ENCODE measurements around the gene MCCC1.

MCCC1 gene

GRCh38 chr3:183074881-183075280 lies 24.4 kb downstream of the MCCC1 start:
- H3K4me2 ChIP-seq (ENCODE audit: low read depth, low read length, poor library complexity, severe bottlenecking) = no peak overlapping the region
- H3K79me2 ChIP-seq (ENCODE audit: insufficient read depth, low read length) = 0 out of 2 replicates have a peak, but pooled peaks cover 5% of the 10 kb centered on the region
- H3K36me3 ChIP-seq (ENCODE audit: low read length) = peaks cover 45% of the 10 kb centered on the region
- H3K9me3 ChIP-seq (ENCODE audit: insufficient read depth, low read length) = no peaks in the 10 kb centered on the region
- H3K27me3 ChIP-seq (ENCODE audit: low read length) = no peaks in the 10 kb centered on the region
- H3K4me3 ChIP-seq (ENCODE audit: insufficient read depth, low read length, poor library complexity, severe bottlenecking) = no peak overlapping the region
- no peak overlapping the region for H3K9ac ChIP-seq (ENCODE audit: low read length)
- no peak for TF ChIP-seq CTCF (IDR thresholded peaks at IDR 0.05; ENCODE audit: insufficient read depth, low read length, poor library complexity, severe bottlenecking)
- no peak for TF ChIP-seq EZH2phosphoT487 (conservative IDR thresholded peaks at IDR 0.05; ENCODE audit: low read length)
- H2AFZ ChIP-seq (ENCODE audit: low read depth, low read length, severe bottlenecking) = no peak overlapping the region
- H3K27ac ChIP-seq (ENCODE audit: low read depth, low read length) = no peak overlapping the region
- H3F3A ChIP-seq (ENCODE audit: insufficient read depth) = no peaks in the 10 kb centered on the region
- no peaks in the 10 kb centered on the region for H3K9me2 ChIP-seq (replicated peaks; ENCODE audit: insufficient read depth, low read length)
- H4K20me1 ChIP-seq (ENCODE audit: low read depth, low read length) = no peaks in the 10 kb centered on the region

DNA sequence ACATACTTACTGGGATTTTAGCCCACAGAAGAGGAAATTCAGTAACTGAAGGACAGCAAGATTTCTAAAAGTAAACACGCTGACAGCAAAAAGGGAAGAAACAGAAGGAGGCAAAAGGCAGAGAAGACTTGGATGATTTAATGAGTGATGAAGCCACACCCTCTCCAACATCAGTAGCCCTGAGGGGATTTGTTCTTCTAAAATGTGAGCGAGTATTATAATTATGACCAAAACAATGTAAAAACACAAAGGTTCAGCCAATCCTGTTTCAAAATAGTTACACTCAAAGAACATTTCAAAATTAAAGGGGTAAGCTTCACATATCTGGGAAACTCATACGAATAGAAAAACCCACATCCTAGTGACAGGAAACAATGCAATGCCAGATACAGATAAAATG lies 25.0 kb downstream of the MCCC1 start:
- no peak overlapping the region for H3K27ac ChIP-seq (ENCODE audit: low read depth, low read length)
- H4K20me1 ChIP-seq (ENCODE audit: low read depth, low read length) = no peaks in the 10 kb centered on the region
- peaks cover 46% of the 10 kb centered on the region for H3K36me3 ChIP-seq (ENCODE audit: low read length)
- H3K79me2 ChIP-seq (ENCODE audit: insufficient read depth, low read length) = 0 out of 2 replicates have a peak, but pooled peaks cover 5% of the 10 kb centered on the region
- no peak overlapping the region for H3K4me2 ChIP-seq (ENCODE audit: low read depth, low read length, poor library complexity, severe bottlenecking)
- TF ChIP-seq CTCF (IDR thresholded peaks at IDR 0.05; ENCODE audit: insufficient read depth, low read length, poor library complexity, severe bottlenecking) (no peak), EZH2phosphoT487 (conservative IDR thresholded peaks at IDR 0.05; ENCODE audit: low read length) (no peak)
- H2AFZ ChIP-seq (ENCODE audit: low read depth, low read length, severe bottlenecking) = no peak overlapping the region
- H3F3A ChIP-seq (ENCODE audit: insufficient read depth) = no peaks in the 10 kb centered on the region; the same call in 1 of the 2 replicates
- no peak overlapping the region for H3K9ac ChIP-seq (ENCODE audit: low read length)
- no peaks in the 10 kb centered on the region for H3K9me3 ChIP-seq (ENCODE audit: insufficient read depth, low read length)
- no peak overlapping the region for H3K4me3 ChIP-seq (ENCODE audit: insufficient read depth, low read length, poor library complexity, severe bottlenecking)
- no peaks in the 10 kb centered on the region for H3K9me2 ChIP-seq (replicated peaks; ENCODE audit: insufficient read depth, low read length)
- H3K27me3 ChIP-seq (ENCODE audit: low read length) = no peaks in the 10 kb centered on the region

- H3K9ac ChIP-seq (ENCODE audit: low read length) = no peak overlapping the region
- no peaks in the 10 kb centered on the region for H3K27me3 ChIP-seq (ENCODE audit: low read length)
- no peaks in the 10 kb centered on the region; the same call in 1 of the 2 replicates for H3F3A ChIP-seq (ENCODE audit: insufficient read depth)
- no peaks in the 10 kb centered on the region for H4K20me1 ChIP-seq (ENCODE audit: low read depth, low read length)
- H3K9me3 ChIP-seq (ENCODE audit: insufficient read depth, low read length) = no peaks in the 10 kb centered on the region
- H3K9me2 ChIP-seq (replicated peaks; ENCODE audit: insufficient read depth, low read length) = no peaks in the 10 kb centered on the region
- H3K4me2 ChIP-seq (ENCODE audit: low read depth, low read length, poor library complexity, severe bottlenecking) = no peak overlapping the region
- TF ChIP-seq CTCF (IDR thresholded peaks at IDR 0.05; ENCODE audit: insufficient read depth, low read length, poor library complexity, severe bottlenecking) (no peak), EZH2phosphoT487 (conservative IDR thresholded peaks at IDR 0.05; ENCODE audit: low read length) (no peak)
- 0 out of 2 replicates have a peak, but pooled peaks cover 5% of the 10 kb centered on the region for H3K79me2 ChIP-seq (ENCODE audit: insufficient read depth, low read length)
- no peak overlapping the region for H3K4me3 ChIP-seq (ENCODE audit: insufficient read depth, low read length, poor library complexity, severe bottlenecking)
- H2AFZ ChIP-seq (ENCODE audit: low read depth, low read length, severe bottlenecking) = no peak overlapping the region
- H3K27ac ChIP-seq (ENCODE audit: low read depth, low read length) = no peak overlapping the region
- H3K36me3 ChIP-seq (ENCODE audit: low read length) = peaks cover 46% of the 10 kb centered on the region
These were observed 25.5 kb downstream of the MCCC1 start for GRCh38 chr3:183073839-183074238.
